ENCODE results near the gene CCDC188. TPM values are rescaled to one million over a fixed set of nuclear protein-coding genes. Genes with fewer than 3 reads are reported as not detected.
A peak's percentile ranks its signal among the peaks of the same experiment; 100 is the strongest.

Gene CCDC188
- total RNA-seq, 4 donors from 2014 or later: 2.1 TPM; not detected in 3

DNA sequence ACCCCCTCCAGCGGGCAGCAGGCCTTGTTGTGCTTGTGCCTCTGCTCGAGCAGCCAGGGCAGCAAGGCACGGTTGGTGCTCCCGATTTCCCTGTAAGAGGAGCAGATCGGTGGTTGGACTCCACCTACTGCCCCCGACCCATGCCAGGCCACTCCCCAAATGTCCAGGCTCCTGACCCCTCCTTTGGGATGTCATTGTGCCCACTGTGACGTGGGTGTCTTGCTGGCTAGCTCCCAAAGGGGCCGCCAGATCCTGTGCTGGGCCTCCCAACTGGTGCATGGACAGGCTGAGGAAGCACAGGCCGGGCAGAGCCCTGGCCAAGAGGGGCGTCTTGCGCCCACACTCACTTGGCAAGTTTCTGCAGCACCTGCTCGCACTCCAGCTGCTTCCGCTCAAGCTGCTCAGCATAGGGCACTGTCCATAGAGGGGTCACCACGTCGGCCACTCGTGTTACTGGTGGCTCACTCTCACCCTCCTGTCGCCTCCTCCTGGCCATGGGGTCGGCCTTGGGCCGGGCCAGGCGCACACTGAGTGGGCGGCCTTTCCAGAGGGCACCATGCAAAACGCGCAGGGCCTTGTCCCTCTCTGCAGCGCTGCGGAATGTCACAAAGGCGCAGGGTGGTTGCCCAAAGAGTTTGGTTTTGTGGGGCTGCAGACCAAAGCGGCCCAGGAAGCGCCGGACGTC lies 35.0 kb downstream of the CCDC188 start, which contains the start of gene RANBP1:
RANBP1 (plus strand) TSS at position 414 of the 685 bp plus-strand sequence; CDS start at position 495, 81 bp downstream.
- WGBS, 2 donors: 28 to 64% methylated on average over 5 to 9 of the region's 30 CpGs
- no peaks in the 10 kb centered on the region for H3K9me3 ChIP-seq
- H3K27me3 ChIP-seq: no peaks in the 10 kb centered on the region
- H3K27ac ChIP-seq: peak within 1 kb of the TSS; percentile 89 to 93 (median 92)
- peaks cover 30 to 66% (median 30%) of the 10 kb centered on the region in 3 donors for H3K4me1 ChIP-seq
- intact Hi-C loops (cut with DNase I): loop anchor here (10.0 kb wide), 2 partner anchors 91 to 141 kb away; partner anchors contain the start of gene TANGO2
- peaks cover 8 to 71% (median 18%) of the 10 kb centered on the region in 3 donors for H3K36me3 ChIP-seq
- no peak for TF ChIP-seq POLR2A (IDR thresholded peaks at IDR 0.05)
- TF ChIP-seq, protein P1, sequence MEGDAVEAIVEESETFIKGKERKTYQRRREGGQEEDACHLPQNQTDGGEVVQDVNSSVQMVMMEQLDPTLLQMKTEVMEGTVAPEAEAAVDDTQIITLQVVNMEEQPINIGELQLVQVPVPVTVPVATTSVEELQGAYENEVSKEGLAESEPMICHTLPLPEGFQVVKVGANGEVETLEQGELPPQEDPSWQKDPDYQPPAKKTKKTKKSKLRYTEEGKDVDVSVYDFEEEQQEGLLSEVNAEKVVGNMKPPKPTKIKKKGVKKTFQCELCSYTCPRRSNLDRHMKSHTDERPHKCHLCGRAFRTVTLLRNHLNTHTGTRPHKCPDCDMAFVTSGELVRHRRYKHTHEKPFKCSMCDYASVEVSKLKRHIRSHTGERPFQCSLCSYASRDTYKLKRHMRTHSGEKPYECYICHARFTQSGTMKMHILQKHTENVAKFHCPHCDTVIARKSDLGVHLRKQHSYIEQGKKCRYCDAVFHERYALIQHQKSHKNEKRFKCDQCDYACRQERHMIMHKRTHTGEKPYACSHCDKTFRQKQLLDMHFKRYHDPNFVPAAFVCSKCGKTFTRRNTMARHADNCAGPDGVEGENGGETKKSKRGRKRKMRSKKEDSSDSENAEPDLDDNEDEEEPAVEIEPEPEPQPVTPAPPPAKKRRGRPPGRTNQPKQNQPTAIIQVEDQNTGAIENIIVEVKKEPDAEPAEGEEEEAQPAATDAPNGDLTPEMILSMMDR (IDR thresholded peaks at IDR 0.05): no peak
- H3K4me3 ChIP-seq: peak within 1 kb of the TSS; percentile 77 to 90 (median 85)
- no peak for DNase-seq

DNA sequence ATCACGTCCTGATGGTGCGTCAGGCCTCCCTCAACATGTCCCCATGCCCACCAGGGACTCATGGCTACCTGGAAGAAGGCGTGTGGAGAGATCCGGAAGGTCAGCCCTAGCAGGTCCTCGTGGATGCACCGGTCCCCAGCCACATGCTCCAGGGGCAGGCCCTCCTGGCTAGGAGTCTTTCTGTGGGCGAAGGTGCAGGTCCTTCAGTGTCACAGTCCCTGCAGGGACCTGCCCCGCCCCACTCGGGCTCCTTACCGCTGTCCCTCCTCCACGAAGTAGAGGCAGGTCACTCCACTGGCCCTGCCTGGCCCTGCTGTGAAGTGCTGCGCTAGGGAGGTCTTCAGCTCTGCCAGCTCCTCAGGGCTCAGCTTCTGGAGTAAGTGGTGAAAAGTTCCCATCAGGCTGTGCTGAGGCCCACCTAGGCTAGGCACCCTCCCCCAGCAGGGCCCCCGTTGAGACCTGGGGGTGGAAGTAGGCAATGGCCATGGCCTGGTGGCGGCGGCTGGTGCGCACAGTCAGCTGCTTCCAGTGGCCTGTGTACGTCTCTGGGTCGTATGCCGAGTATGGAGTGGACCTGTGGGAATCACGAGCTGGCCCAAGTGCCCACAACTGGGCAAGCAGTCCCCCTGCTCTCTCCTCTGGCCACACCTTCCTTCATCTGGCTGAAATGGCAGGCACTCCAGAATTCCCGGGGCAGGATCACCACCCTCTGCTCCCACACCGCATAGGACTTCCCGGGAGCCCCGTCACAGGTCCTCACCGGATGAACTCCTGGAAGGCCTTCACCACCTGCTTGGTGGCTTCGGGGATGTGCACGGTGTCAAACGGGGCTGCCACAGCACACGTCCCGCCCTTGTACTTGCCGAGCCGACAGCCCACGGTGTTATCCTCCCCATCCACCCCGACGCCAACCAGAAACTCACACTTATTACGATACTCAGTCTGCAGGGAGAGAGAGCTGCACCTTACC lies 36.1 kb downstream of the CCDC188 start:
- TF ChIP-seq POLR2A (IDR thresholded peaks at IDR 0.05): no peak
- intact Hi-C loops (cut with DNase I): loop anchor here (10.0 kb wide), 2 partner anchors 90 to 140 kb away; partner anchors contain the start of gene TANGO2
- H3K4me1 ChIP-seq: peaks cover 26 to 56% (median 30%) of the 10 kb centered on the region in 3 donors
- peaks cover 9 to 71% (median 18%) of the 10 kb centered on the region in 3 donors for H3K36me3 ChIP-seq
- 85 to 92% methylated on average over 14 to 23 of the region's 36 CpGs for WGBS, 2 donors
- H3K9me3 ChIP-seq: no peaks in the 10 kb centered on the region
- DNase-seq: no peak
- H3K27me3 ChIP-seq: no peaks in the 10 kb centered on the region
- H3K27ac ChIP-seq: no peak overlapping the region
- no peak overlapping the region for H3K4me3 ChIP-seq

DNA sequence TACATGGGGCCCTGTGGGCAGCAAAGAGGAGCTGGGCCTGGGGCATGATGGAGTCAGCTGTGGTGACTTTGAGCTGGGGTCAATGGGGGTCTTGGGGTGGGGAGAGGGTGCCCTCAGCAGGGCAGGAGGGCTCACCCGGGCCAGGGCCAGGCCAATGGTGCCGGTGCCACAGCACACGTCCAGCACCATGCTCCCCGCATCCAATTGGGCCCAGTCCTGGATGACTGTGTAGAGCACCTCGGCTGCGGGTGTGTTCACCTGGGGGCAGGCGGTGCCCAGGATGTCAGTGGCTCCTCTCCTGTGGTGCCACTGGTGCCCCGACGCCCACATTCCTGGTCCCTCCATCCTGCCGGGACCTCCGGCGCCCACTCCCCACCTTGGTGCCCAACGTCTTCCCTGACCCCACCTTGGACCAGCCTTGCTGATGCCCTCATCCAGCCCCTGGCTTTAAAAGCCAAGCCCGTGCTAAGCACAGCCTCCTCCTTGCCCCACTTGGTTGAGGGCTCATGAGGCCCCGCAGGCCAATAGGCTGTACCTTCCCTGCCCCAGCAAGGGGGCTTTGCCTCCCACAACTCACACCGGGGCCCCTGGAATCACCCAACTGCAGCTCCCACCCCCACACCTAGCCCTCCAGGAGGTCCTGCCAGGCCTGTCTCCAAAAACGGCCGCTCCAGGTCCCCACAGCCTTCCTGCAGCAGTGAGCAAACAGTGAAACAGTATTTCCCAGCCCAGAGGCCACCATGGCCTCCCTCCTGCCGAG lies 37.1 kb downstream of the CCDC188 start:
- intact Hi-C loops (cut with DNase I): loop anchor here (10.0 kb wide), 2 partner anchors 89 to 139 kb away; partner anchors contain the start of gene TANGO2
- Histone ChIP-seq H3K27ac (no peak overlapping the region), H3K4me3 (no peak overlapping the region), H3K27me3 (no peaks in the 10 kb centered on the region), H3K36me3 (peaks cover 15 to 73% (median 25%) of the 10 kb centered on the region in 3 donors), H3K4me1 (peaks cover 20 to 45% (median 25%) of the 10 kb centered on the region in 3 donors), H3K9me3 (no peaks in the 10 kb centered on the region)
- no peak for DNase-seq
- no peak for TF ChIP-seq POLR2A (IDR thresholded peaks at IDR 0.05)
- TF ChIP-seq, protein P1 (IDR thresholded peaks at IDR 0.05): no peak
- WGBS, 2 donors: 81 to 83% methylated on average over 6 to 8 of the region's 19 CpGs

DNA sequence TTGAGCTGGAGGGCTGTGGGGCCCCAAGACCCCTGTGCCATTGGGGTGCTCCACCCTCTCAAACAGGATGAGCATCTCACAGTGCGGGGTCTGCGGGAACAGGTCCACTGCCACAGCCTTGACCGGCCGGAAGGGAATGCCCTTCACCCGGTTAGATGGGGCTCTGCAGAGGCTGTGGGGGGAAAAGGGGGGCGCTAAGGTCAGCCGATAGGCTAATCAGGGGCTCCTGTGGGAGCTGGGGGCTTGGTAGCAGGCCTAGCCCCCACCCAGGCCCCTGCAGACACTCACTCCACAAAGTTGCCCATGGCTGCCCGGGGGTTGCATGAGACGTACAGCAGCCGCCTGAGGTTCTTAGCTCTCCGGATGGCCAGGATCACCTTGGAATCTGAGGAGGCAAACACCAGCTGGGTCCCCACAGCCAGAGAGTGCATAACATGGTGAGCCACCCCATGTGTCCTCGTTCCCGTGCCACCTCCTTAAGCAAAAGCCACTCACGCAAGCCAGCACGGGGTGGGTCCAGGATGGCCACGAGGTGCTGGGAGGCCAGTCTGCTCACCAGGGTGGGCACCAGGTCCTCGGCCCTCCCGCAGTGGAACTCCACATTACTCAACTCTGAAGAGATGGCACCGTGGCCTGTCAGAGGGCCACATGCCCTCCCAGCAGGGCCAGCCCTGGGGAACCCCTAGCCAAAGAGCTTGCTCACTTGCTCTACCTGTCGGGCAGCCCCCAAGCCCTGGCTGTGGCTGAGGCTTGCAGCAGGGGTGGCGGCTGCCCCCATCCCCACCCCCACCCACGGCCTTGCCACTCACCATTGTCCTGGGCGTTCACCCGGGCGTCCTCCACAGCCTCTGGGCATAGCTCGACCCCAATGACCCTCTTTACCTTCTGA lies 38.0 kb downstream of the CCDC188 start:
- Histone ChIP-seq H3K36me3 (peaks cover 24 to 81% (median 28%) of the 10 kb centered on the region in 3 donors), H3K4me3 (no peak overlapping the region), H3K4me1 (peaks cover 11 to 36% (median 16%) of the 10 kb centered on the region in 3 donors), H3K27me3 (no peaks in the 10 kb centered on the region), H3K27ac (no peak overlapping the region), H3K9me3 (no peaks in the 10 kb centered on the region)
- WGBS, 2 donors: 60 to 84% methylated on average over 1 to 2 of the region's 26 CpGs
- TF ChIP-seq POLR2A (IDR thresholded peaks at IDR 0.05): no peak
- TF ChIP-seq, protein P1 (IDR thresholded peaks at IDR 0.05): no peak
- intact Hi-C loops (cut with DNase I): loop anchor here (10.0 kb wide), 2 partner anchors 88 to 138 kb away; partner anchors contain the start of gene TANGO2
- DNase-seq: no peak
